Measurements from ENCODE around the gene TTC9B. TPM values are rescaled to one million over a fixed set of nuclear protein-coding genes. Genes with fewer than 3 reads are reported as not detected.
A peak's percentile ranks its signal among the peaks of the same experiment; 100 is the strongest.

Gene TTC9B
- not detected in 2 replicates for total RNA-seq (2012; rRNA removed)

DNA sequence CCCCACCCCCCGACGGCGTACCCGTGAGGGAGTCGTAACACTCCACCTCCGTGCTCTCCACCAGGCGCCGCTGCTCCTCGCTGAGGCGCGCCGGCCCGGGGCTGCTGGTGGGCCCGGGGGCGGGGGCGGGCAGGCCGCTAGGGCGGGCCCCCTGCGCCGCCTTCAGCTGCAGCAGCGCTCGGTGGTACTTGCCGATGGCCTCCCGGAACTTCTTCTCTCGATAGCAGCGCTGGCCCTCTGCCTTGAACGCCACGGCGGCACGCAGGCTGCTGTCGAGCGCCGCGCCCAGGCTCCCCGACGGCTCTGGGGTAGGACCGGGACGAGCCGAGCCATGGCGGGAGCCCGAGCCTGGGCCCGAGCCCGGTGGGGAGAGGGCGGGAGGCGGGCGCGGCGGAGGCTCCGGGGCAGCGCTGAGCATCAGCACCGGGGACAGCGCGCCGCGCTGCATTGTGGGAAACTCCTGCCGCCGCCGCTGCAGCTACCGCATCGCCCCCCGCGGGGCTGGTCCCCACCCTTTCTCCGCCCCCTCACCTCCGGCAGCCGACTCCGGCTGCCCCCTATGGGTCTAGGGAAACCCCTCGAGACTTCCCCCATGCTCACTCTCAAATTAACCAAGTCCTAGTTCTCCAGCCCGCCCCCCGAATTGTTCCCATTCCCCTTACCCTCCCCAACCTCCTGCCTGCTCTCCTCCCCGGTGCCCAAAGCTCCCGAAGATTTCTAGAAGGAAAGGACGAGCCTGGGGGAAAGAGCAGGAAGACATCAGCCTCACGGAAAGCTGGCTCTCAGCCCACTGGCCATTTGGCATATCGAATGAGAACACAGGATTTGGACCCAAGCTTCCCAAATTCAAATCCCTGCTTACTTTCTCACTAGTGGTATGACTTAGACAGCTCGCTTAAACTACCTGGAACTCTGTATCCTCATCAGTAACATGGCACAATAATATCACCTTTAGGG lies at the start of gene TTC9B:
Gene TTC9B, minus strand, starts transcription at position 451 of the 957 bp plus-strand sequence. Its CDS starts 3 bp downstream, at position 448.
- H3K4me3 ChIP-seq (ENCODE audit: low read length) = no peak within 1 kb of the TSS
- no peaks in the 10 kb centered on the region for H3K36me3 ChIP-seq (ENCODE audit: insufficient read depth, low read length)
- H3K27me3 ChIP-seq (ENCODE audit: control insufficient read depth, insufficient read depth, low read length) = peaks cover 24% of the 10 kb centered on the region
- H3K4me2 ChIP-seq (ENCODE audit: low read length) = peak within 1 kb of the TSS; percentile 47
- no peak within 1 kb of the TSS for H3K9ac ChIP-seq (ENCODE audit: low read depth, low read length)
- peaks cover 11% of the 10 kb centered on the region for H3K4me1 ChIP-seq (ENCODE audit: control insufficient read depth, insufficient read depth, low read length)
- no peaks in the 10 kb centered on the region for H3K9me3 ChIP-seq (replicated peaks; ENCODE audit: low read length)

DNA sequence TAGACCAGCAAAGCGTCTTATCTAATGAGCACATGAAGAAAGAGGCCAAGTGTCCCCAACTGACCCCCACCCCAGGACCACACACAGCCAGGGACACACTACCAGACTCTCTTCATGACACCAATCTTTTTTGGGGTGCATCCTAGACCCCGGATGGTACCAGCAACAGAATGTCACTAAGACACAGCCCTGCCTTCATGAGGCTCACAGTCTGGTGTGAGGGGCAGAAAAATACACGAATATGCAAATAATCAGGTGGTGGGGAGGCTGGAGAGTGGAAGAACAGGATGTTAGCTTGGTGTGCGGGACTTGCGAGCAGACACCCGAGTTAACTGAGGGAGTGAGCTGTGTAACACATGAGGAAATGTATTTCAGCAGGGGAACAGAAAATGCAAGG lies 49.4 kb upstream of the TTC9B start:
- Histone ChIP-seq H3K4me1 (ENCODE audit: control insufficient read depth, insufficient read depth, low read length) (peaks cover 5% of the 10 kb centered on the region), H3K4me2 (ENCODE audit: low read length) (no peak overlapping the region), H3K36me3 (ENCODE audit: insufficient read depth, low read length) (peaks cover 29% of the 10 kb centered on the region), H3K9ac (ENCODE audit: low read depth, low read length) (no peak overlapping the region), H3K9me3 (replicated peaks; ENCODE audit: low read length) (no peaks in the 10 kb centered on the region), H3K27me3 (ENCODE audit: control insufficient read depth, insufficient read depth, low read length) (no peaks in the 10 kb centered on the region), H3K4me3 (ENCODE audit: low read length) (no peak overlapping the region)

DNA sequence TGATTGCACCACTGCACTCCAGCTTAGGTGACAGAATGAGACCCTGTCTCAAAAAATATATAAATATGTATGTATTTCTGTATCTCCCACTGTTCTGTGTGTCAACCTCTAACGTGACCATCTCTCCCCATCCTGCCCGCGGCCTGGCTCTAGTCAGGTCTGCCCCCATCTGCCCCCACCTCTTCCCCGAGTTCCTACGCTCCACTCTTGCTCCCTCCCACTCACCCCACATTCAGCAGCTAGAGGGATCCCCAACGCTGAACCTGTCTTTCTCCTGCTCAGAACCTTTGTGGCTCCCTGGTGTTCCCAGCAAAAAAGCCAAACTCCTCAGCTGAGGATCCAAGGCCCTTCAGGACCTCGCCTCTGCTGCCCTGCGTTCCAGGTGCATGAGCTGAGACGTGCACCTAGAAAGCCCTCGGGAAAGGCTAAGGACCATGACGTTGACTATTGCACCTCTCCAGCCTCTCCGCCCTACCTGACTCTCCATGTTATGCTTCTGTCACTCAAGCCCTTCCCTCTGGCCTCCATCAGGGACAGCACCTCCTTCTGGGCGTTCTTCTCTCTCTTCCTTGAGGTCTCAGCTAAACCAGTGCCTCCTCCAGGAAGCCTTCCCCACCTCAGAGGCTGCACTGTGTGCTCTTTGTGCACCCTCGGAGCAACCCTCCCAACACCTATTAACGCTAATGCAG lies 48.9 kb upstream of the TTC9B start:
- H3K36me3 ChIP-seq (ENCODE audit: insufficient read depth, low read length) = peaks cover 28% of the 10 kb centered on the region
- no peak overlapping the region for H3K9ac ChIP-seq (ENCODE audit: low read depth, low read length)

GRCh38 chr19:40266119-40266518 lies 47.9 kb upstream of the TTC9B start:
- Histone ChIP-seq H3K4me3 (ENCODE audit: low read length) (no peak overlapping the region), H3K4me2 (ENCODE audit: low read length) (no peak overlapping the region), H3K9me3 (replicated peaks; ENCODE audit: low read length) (no peaks in the 10 kb centered on the region), H3K9ac (ENCODE audit: low read depth, low read length) (no peak overlapping the region), H3K27me3 (ENCODE audit: control insufficient read depth, insufficient read depth, low read length) (no peaks in the 10 kb centered on the region), H3K4me1 (ENCODE audit: control insufficient read depth, insufficient read depth, low read length) (peaks cover 5% of the 10 kb centered on the region), H3K36me3 (ENCODE audit: insufficient read depth, low read length) (peaks cover 26% of the 10 kb centered on the region)

More for the DNA sequence above, 48.9 kb upstream of the TTC9B start:
- Histone ChIP-seq H3K9me3 (replicated peaks; ENCODE audit: low read length) (no peaks in the 10 kb centered on the region), H3K27me3 (ENCODE audit: control insufficient read depth, insufficient read depth, low read length) (no peaks in the 10 kb centered on the region), H3K4me1 (ENCODE audit: control insufficient read depth, insufficient read depth, low read length) (peaks cover 5% of the 10 kb centered on the region), H3K4me2 (ENCODE audit: low read length) (no peak overlapping the region), H3K4me3 (ENCODE audit: low read length) (no peak overlapping the region)

- Histone ChIP-seq H3K4me2 (ENCODE audit: low read length) (no peak overlapping the region), H3K9me3 (replicated peaks; ENCODE audit: low read length) (no peaks in the 10 kb centered on the region), H3K4me1 (ENCODE audit: control insufficient read depth, insufficient read depth, low read length) (peaks cover 5% of the 10 kb centered on the region), H3K36me3 (ENCODE audit: insufficient read depth, low read length) (peaks cover 26% of the 10 kb centered on the region), H3K27me3 (ENCODE audit: control insufficient read depth, insufficient read depth, low read length) (no peaks in the 10 kb centered on the region), H3K9ac (ENCODE audit: low read depth, low read length) (no peak overlapping the region), H3K4me3 (ENCODE audit: low read length) (no peak overlapping the region)
Measured at GRCh38 chr19:40265763-40266099, 47.5 kb upstream of the TTC9B start.

GRCh38 chr19:40265055-40265762 lies 47.0 kb upstream of the TTC9B start:
- no peak overlapping the region for H3K9ac ChIP-seq (ENCODE audit: low read depth, low read length)
- H3K36me3 ChIP-seq (ENCODE audit: insufficient read depth, low read length) = peaks cover 26% of the 10 kb centered on the region
- peaks cover 5% of the 10 kb centered on the region for H3K4me1 ChIP-seq (ENCODE audit: control insufficient read depth, insufficient read depth, low read length)
- no peaks in the 10 kb centered on the region for H3K27me3 ChIP-seq (ENCODE audit: control insufficient read depth, insufficient read depth, low read length)
- H3K4me3 ChIP-seq (ENCODE audit: low read length) = no peak overlapping the region
- H3K9me3 ChIP-seq (replicated peaks; ENCODE audit: low read length) = no peaks in the 10 kb centered on the region
- no peak overlapping the region for H3K4me2 ChIP-seq (ENCODE audit: low read length)

GRCh38 chr19:40264314-40265054 lies 46.3 kb upstream of the TTC9B start:
- no peaks in the 10 kb centered on the region for H3K27me3 ChIP-seq (ENCODE audit: control insufficient read depth, insufficient read depth, low read length)
- H3K4me2 ChIP-seq (ENCODE audit: low read length) = no peak overlapping the region
- no peak overlapping the region for H3K9ac ChIP-seq (ENCODE audit: low read depth, low read length)
- H3K4me1 ChIP-seq (ENCODE audit: control insufficient read depth, insufficient read depth, low read length) = peaks cover 5% of the 10 kb centered on the region
- H3K9me3 ChIP-seq (replicated peaks; ENCODE audit: low read length) = no peaks in the 10 kb centered on the region
- H3K36me3 ChIP-seq (ENCODE audit: insufficient read depth, low read length) = peaks cover 26% of the 10 kb centered on the region
- H3K4me3 ChIP-seq (ENCODE audit: low read length) = no peak overlapping the region

DNA sequence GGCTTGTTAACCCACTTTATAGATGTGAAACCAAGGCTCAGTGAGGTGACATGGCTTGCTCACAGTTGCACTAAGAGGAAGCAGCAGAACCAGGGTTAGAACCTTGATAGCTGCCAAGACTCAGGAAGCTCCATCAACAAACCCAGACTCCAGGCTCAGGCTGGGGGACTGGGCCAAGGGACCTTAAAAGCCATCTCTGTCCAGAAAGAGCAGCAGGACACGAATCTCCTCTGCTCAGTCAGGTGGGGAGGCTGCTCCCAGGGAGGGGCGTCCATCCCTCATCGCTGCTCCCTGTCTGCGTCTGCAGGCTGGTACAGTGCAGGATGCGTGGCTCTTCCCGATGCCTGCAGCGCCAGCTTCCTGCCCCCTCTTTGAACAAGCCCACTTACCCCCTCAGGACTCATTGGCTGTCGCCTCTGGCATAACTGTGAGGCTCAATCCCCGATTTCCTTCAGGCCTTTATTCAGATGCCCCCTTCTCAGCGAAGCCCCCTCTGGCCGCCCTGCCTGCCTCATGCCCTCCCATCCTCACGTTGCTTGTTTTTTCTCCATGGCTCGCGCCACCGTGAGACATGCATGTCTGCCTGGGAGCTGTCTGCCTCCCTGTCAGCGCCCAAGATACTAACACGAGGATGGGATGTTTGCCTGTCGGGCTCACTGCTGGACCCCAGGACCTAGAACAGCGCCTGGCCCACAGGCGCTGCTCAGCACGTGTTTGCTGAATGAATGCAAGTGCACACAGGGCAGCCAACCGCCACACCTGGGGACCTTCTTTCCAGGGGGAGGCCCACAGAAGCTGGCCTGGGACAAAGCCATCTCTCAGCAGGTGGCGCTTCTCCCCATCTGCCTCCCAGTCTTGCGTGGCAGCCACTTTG lies 45.5 kb upstream of the TTC9B start:
- H3K4me2 ChIP-seq (ENCODE audit: low read length) = no peak overlapping the region
- H3K9me3 ChIP-seq (replicated peaks; ENCODE audit: low read length) = no peaks in the 10 kb centered on the region
- no peak overlapping the region for H3K4me3 ChIP-seq (ENCODE audit: low read length)
- no peak overlapping the region for H3K9ac ChIP-seq (ENCODE audit: low read depth, low read length)
- H3K27me3 ChIP-seq (ENCODE audit: control insufficient read depth, insufficient read depth, low read length) = no peaks in the 10 kb centered on the region
- H3K36me3 ChIP-seq (ENCODE audit: insufficient read depth, low read length) = peaks cover 26% of the 10 kb centered on the region
- peaks cover 5% of the 10 kb centered on the region for H3K4me1 ChIP-seq (ENCODE audit: control insufficient read depth, insufficient read depth, low read length)

DNA sequence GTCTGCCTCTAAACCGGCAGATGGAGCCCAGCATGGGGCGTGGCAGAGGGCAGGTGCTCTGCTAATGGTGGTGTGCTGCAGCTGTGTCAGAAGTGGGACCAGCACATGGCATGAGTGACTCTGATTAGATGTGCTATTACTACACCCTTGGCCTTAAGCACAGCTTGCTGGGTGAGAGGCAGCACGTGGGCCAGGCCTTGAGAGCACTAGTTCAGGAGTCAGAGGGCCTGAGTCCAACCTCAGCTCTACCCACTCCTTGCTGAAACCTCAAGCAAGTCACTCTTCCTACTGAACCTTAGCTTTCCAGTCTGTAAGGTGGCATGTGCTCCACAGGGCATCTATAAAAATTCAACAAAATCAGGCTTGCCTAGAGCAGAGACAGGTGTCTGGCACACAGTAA lies 44.2 kb upstream of the TTC9B start:
- H3K4me2 ChIP-seq (ENCODE audit: low read length) = no peak overlapping the region
- no peaks in the 10 kb centered on the region for H3K4me1 ChIP-seq (ENCODE audit: control insufficient read depth, insufficient read depth, low read length)
- peaks cover 26% of the 10 kb centered on the region for H3K36me3 ChIP-seq (ENCODE audit: insufficient read depth, low read length)
- H3K4me3 ChIP-seq (ENCODE audit: low read length) = no peak overlapping the region
- no peaks in the 10 kb centered on the region for H3K27me3 ChIP-seq (ENCODE audit: control insufficient read depth, insufficient read depth, low read length)
- H3K9ac ChIP-seq (ENCODE audit: low read depth, low read length) = no peak overlapping the region
- H3K9me3 ChIP-seq (replicated peaks; ENCODE audit: low read length) = no peaks in the 10 kb centered on the region

DNA sequence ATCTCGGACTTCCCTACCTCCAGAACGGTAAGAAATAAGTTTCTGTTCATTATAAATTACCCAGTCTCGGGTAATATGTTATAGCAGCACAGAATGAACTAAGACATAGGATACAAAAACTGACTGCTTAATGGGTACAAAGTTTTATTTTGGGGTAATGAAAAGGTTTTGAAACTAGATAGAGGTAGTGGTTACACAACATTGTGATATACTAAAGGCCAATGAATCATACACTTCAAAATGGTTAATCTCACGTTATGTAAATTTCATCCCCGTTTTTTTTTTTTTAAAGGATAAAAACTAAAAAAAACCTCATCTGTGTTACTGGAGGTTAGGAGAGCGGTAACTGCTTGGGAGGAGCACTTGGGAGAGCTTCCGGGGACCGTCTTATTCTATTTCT lies 43.4 kb upstream of the TTC9B start:
- H3K9ac ChIP-seq (ENCODE audit: low read depth, low read length) = no peak overlapping the region
- H3K36me3 ChIP-seq (ENCODE audit: insufficient read depth, low read length) = peaks cover 33% of the 10 kb centered on the region
- no peak overlapping the region for H3K4me3 ChIP-seq (ENCODE audit: low read length)

More for the DNA sequence above, 43.4 kb upstream of the TTC9B start:
- no peaks in the 10 kb centered on the region for H3K4me1 ChIP-seq (ENCODE audit: control insufficient read depth, insufficient read depth, low read length)
- H3K4me2 ChIP-seq (ENCODE audit: low read length) = no peak overlapping the region
- H3K27me3 ChIP-seq (ENCODE audit: control insufficient read depth, insufficient read depth, low read length) = no peaks in the 10 kb centered on the region
- no peaks in the 10 kb centered on the region for H3K9me3 ChIP-seq (replicated peaks; ENCODE audit: low read length)
